ENCODE data around the gene MFSD6.
"Not testable (repeated sequence)": the region's sequence is repeated elsewhere in the genome, so short reads cannot be mapped to it uniquely, and the experiment has no call there.

MFSD6 gene

GRCh38 chr2:190486037-190486623 lies 78.0 kb downstream of the MFSD6 start:
- no peak overlapping the region for H3K4me3 ChIP-seq (ENCODE audit: low read depth, low read length)
- DNase-seq (ENCODE audit: low read depth) = no peak

- H3K4me3 ChIP-seq (ENCODE audit: low read depth, low read length) = no peak overlapping the region
- DNase-seq (ENCODE audit: low read depth) = no peak
These were observed 80.5 kb downstream of the MFSD6 start for GRCh38 chr2:190488516-190489233.

GRCh38 chr2:190489475-190489874 lies 81.3 kb downstream of the MFSD6 start:
- no peak for DNase-seq (ENCODE audit: low read depth)

GRCh38 chr2:190490502-190490901 lies 82.3 kb downstream of the MFSD6 start:
- no peak for DNase-seq (ENCODE audit: low read depth)

More at GRCh38 chr2:190489475-190489874, 81.3 kb downstream of the MFSD6 start:
- no peak overlapping the region for H3K4me3 ChIP-seq (ENCODE audit: low read depth, low read length)

GRCh38 chr2:190493095-190493494 lies 84.9 kb downstream of the MFSD6 start:
- DNase-seq (ENCODE audit: low read depth) = no peak
- no peak overlapping the region for H3K4me3 ChIP-seq (ENCODE audit: low read depth, low read length)

More at GRCh38 chr2:190490502-190490901, 82.3 kb downstream of the MFSD6 start:
- no peak overlapping the region for H3K4me3 ChIP-seq (ENCODE audit: low read depth, low read length)

GRCh38 chr2:190494600-190495227 lies 86.6 kb downstream of the MFSD6 start:
- DNase-seq (ENCODE audit: low read depth); H3K4me3 ChIP-seq (ENCODE audit: low read depth, low read length): not testable (repeated sequence)

- H3K4me3 ChIP-seq (ENCODE audit: low read depth, low read length) = no peak overlapping the region
- DNase-seq (ENCODE audit: low read depth) = no peak
These were observed 89.3 kb downstream of the MFSD6 start for GRCh38 chr2:190497428-190497827.

- no peak for DNase-seq (ENCODE audit: low read depth)
- H3K4me3 ChIP-seq (ENCODE audit: low read depth, low read length) = no peak overlapping the region
These were observed 91.1 kb downstream of the MFSD6 start for GRCh38 chr2:190499273-190499672.

GRCh38 chr2:190500054-190500502 lies 91.9 kb downstream of the MFSD6 start:
- no peak overlapping the region for H3K4me3 ChIP-seq (ENCODE audit: low read depth, low read length)
- no peak for DNase-seq (ENCODE audit: low read depth)

- DNase-seq (ENCODE audit: low read depth) = no peak
- no peak overlapping the region for H3K4me3 ChIP-seq (ENCODE audit: low read depth, low read length)
These were observed 93.1 kb downstream of the MFSD6 start for GRCh38 chr2:190501231-190501630.

- H3K4me3 ChIP-seq (ENCODE audit: low read depth, low read length) = no peak overlapping the region
These were observed 93.7 kb downstream of the MFSD6 start for GRCh38 chr2:190501702-190502407.

GRCh38 chr2:190503088-190503487 lies 94.9 kb downstream of the MFSD6 start:
- DNase-seq (ENCODE audit: low read depth) = no peak
- no peak overlapping the region for H3K4me3 ChIP-seq (ENCODE audit: low read depth, low read length)

More at GRCh38 chr2:190501702-190502407, 93.7 kb downstream of the MFSD6 start:
- no peak for DNase-seq (ENCODE audit: low read depth)

GRCh38 chr2:190504912-190505311 lies 96.8 kb downstream of the MFSD6 start:
- H3K4me3 ChIP-seq (ENCODE audit: low read depth, low read length) = no peak overlapping the region
- DNase-seq (ENCODE audit: low read depth) = no peak

- H3K4me3 ChIP-seq (ENCODE audit: low read depth, low read length) = no peak overlapping the region
- no peak for DNase-seq (ENCODE audit: low read depth)
These were observed 97.5 kb downstream of the MFSD6 start for GRCh38 chr2:190505696-190506095.

GRCh38 chr2:190506666-190507065 lies 98.5 kb downstream of the MFSD6 start:
- H3K4me3 ChIP-seq (ENCODE audit: low read depth, low read length) = no peak overlapping the region
- DNase-seq (ENCODE audit: low read depth) = no peak

GRCh38 chr2:190507135-190507534 lies 99.0 kb downstream of the MFSD6 start:
- no peak overlapping the region for H3K4me3 ChIP-seq (ENCODE audit: low read depth, low read length)
- DNase-seq (ENCODE audit: low read depth) = no peak

- DNase-seq (ENCODE audit: low read depth) = not testable (repeated sequence)
These were observed 101.7 kb downstream of the MFSD6 start for GRCh38 chr2:190509895-190510294.

GRCh38 chr2:190511104-190511503 lies 102.9 kb downstream of the MFSD6 start:
- no peak overlapping the region for H3K4me3 ChIP-seq (ENCODE audit: low read depth, low read length)
- DNase-seq (ENCODE audit: low read depth) = no peak

More at GRCh38 chr2:190509895-190510294, 101.7 kb downstream of the MFSD6 start:
- not testable (repeated sequence) for H3K4me3 ChIP-seq (ENCODE audit: low read depth, low read length)

- DNase-seq (ENCODE audit: low read depth) = no peak
These were observed 104.5 kb downstream of the MFSD6 start for GRCh38 chr2:190512539-190513095.

GRCh38 chr2:190513877-190514276 lies 105.7 kb downstream of the MFSD6 start:
- H3K4me3 ChIP-seq (ENCODE audit: low read depth, low read length) = no peak overlapping the region
- DNase-seq (ENCODE audit: low read depth) = no peak

More at GRCh38 chr2:190512539-190513095, 104.5 kb downstream of the MFSD6 start:
- H3K4me3 ChIP-seq (ENCODE audit: low read depth, low read length) = no peak overlapping the region
